ENCODE data around the gene GUCY1B1. TPM values are rescaled to one million over a fixed set of nuclear protein-coding genes. Genes with fewer than 3 reads are reported as not detected.

The GUCY1B1 gene
- total RNA-seq, 1 donor from 2014 or later = 1.5 TPM

DNA sequence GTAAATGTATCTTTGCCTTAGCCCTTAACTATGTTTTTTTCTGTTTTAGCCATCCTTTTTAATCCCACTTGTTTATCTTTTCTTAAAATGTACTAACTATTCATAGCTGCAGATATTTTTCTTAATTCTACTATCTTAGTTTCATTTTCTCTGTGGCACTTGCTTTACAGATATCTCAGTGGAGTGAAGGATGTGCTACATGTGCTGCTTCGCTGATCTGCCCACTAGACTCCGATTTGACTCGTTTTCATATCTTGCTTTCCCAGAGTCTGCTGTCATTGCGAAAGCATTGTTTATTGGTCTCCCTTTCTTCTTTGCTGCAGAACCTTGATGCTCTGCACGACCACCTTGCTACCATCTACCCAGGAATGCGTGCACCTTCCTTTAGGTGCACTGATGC is 30.6 kb downstream of the GUCY1B1 start:
- FAIRE-seq (no peak), DNase-seq (ENCODE audit: low read depth) (no peak)
- no peaks in the 10 kb centered on the region for H3K79me2 ChIP-seq (ENCODE audit: insufficient read depth, low read length)
- H3K9me3 Mint-ChIP-seq (ENCODE audit: unreplicated experiment) = no peaks in the 10 kb centered on the region
- H2AFZ ChIP-seq (ENCODE audit: low read depth, low read length) = no peak overlapping the region
- H4K20me1 ChIP-seq (ENCODE audit: insufficient read depth, low read length) = no peaks in the 10 kb centered on the region
- H3K9me3 ChIP-seq (ENCODE audit: insufficient read depth, low read depth, low read length) = no peaks in the 10 kb centered on the region
- H3K4me3 Mint-ChIP-seq (ENCODE audit: unreplicated experiment) = no peak overlapping the region
- no peak overlapping the region for H3K27ac Mint-ChIP-seq (ENCODE audit: unreplicated experiment)
- no peaks in the 10 kb centered on the region for H3K27me3 Mint-ChIP-seq (ENCODE audit: low read depth, unreplicated experiment)
- no peak overlapping the region for H3K4me2 ChIP-seq (ENCODE audit: low read length)
- TF ChIP-seq, protein P1, sequence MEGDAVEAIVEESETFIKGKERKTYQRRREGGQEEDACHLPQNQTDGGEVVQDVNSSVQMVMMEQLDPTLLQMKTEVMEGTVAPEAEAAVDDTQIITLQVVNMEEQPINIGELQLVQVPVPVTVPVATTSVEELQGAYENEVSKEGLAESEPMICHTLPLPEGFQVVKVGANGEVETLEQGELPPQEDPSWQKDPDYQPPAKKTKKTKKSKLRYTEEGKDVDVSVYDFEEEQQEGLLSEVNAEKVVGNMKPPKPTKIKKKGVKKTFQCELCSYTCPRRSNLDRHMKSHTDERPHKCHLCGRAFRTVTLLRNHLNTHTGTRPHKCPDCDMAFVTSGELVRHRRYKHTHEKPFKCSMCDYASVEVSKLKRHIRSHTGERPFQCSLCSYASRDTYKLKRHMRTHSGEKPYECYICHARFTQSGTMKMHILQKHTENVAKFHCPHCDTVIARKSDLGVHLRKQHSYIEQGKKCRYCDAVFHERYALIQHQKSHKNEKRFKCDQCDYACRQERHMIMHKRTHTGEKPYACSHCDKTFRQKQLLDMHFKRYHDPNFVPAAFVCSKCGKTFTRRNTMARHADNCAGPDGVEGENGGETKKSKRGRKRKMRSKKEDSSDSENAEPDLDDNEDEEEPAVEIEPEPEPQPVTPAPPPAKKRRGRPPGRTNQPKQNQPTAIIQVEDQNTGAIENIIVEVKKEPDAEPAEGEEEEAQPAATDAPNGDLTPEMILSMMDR (IDR thresholded peaks at IDR 0.05; ENCODE audit: insufficient read depth, low read depth, low read length) = no peak
- no peak for TF ChIP-seq EZH2 (IDR thresholded peaks at IDR 0.05; ENCODE audit: insufficient read depth, low read length)
- no peak overlapping the region for H3K27ac ChIP-seq (ENCODE audit: low read depth, low read length)
- H3K36me3 ChIP-seq (ENCODE audit: insufficient read depth, low read length) = no peaks in the 10 kb centered on the region
- H3K36me3 Mint-ChIP-seq (ENCODE audit: low read depth, unreplicated experiment) = no peaks in the 10 kb centered on the region
- H3K4me3 ChIP-seq (ENCODE audit: insufficient read depth, low read depth, low read length) = no peak overlapping the region
- no peaks in the 10 kb centered on the region for H3K4me1 Mint-ChIP-seq (ENCODE audit: low read depth, unreplicated experiment)
- H3K9ac ChIP-seq (ENCODE audit: low read length) = no peak overlapping the region
- no peaks in the 10 kb centered on the region for H3K27me3 ChIP-seq (ENCODE audit: insufficient read depth, low read length)
- H3K4me1 ChIP-seq (ENCODE audit: insufficient read depth, low read length) = no peaks in the 10 kb centered on the region

DNA sequence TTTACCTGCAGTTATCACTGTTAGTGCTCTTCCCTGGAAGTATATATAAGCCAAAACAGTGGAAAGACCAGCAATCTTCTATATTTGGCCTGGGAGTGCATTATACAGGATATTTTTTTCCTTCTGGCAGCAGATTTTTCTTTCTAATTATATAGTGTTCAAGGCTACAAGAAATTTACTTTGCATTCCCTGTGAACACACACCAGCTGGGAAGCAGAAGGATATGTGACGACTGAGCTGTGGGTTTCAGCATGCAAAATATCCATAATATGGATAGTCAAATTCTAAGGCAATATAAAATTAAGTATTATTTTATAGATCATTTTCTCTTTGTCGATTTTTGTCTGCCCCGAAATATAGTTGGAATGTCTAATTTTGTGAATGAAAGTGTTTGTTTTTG is 31.2 kb downstream of the GUCY1B1 start:
- no peaks in the 10 kb centered on the region for H3K27me3 ChIP-seq (ENCODE audit: insufficient read depth, low read length)

DNA sequence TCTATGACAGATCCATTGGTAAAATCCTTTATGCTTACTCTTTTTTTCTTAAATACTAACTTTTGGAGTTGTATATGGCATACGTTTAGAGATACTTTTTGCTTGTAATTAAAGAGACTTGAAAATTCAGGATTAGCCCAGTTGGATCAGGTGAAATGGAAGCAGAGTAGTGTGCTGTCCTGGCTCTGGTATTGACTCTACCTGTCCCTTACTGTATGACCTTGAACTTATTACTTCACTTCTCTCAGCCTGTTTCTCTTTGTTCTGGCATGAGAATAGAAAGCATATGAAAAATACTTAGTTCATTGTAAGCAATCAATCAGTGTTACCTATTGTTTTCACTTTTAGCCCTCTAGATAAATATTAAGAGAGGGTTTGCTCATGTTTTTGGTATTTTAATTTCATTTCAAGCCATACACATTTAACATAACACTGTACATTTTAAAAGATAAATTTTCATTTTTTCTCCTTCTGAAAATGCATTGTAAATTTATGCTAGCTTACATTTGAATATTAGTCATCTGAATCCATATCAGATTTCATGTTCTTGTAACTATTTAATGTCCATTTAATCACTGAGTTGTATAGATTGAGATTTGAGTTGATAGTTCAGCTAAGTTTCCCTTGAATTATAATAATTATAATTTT is 35.9 kb downstream of the GUCY1B1 start:
- H4K20me1 ChIP-seq (ENCODE audit: insufficient read depth, low read length) = no peaks in the 10 kb centered on the region
- H3K4me1 Mint-ChIP-seq (ENCODE audit: low read depth, unreplicated experiment) = peaks cover 3% of the 10 kb centered on the region

More for the DNA sequence above, 31.2 kb downstream of the GUCY1B1 start:
- Mint-ChIP-seq H3K27ac (ENCODE audit: unreplicated experiment) (no peak overlapping the region), H3K4me3 (ENCODE audit: unreplicated experiment) (no peak overlapping the region), H3K36me3 (ENCODE audit: low read depth, unreplicated experiment) (no peaks in the 10 kb centered on the region), H3K9me3 (ENCODE audit: unreplicated experiment) (no peaks in the 10 kb centered on the region), H3K4me1 (ENCODE audit: low read depth, unreplicated experiment) (no peaks in the 10 kb centered on the region), H3K27me3 (ENCODE audit: low read depth, unreplicated experiment) (no peaks in the 10 kb centered on the region)
- Histone ChIP-seq H3K9ac (ENCODE audit: low read length) (no peak overlapping the region), H3K79me2 (ENCODE audit: insufficient read depth, low read length) (no peaks in the 10 kb centered on the region), H3K27ac (ENCODE audit: low read depth, low read length) (no peak overlapping the region), H2AFZ (ENCODE audit: low read depth, low read length) (no peak overlapping the region), H3K36me3 (ENCODE audit: insufficient read depth, low read length) (no peaks in the 10 kb centered on the region), H3K9me3 (ENCODE audit: insufficient read depth, low read depth, low read length) (no peaks in the 10 kb centered on the region), H4K20me1 (ENCODE audit: insufficient read depth, low read length) (no peaks in the 10 kb centered on the region), H3K4me1 (ENCODE audit: insufficient read depth, low read length) (no peaks in the 10 kb centered on the region), H3K4me2 (ENCODE audit: low read length) (no peak overlapping the region), H3K4me3 (ENCODE audit: insufficient read depth, low read depth, low read length) (no peak overlapping the region)
- TF ChIP-seq, protein P1 (IDR thresholded peaks at IDR 0.05; ENCODE audit: insufficient read depth, low read depth, low read length) = no peak
- no peak for TF ChIP-seq EZH2 (IDR thresholded peaks at IDR 0.05; ENCODE audit: insufficient read depth, low read length)
- FAIRE-seq (no peak), DNase-seq (ENCODE audit: low read depth) (no peak)

More for the DNA sequence above, 35.9 kb downstream of the GUCY1B1 start:
- Histone ChIP-seq H2AFZ (ENCODE audit: low read depth, low read length) (no peak overlapping the region), H3K4me1 (ENCODE audit: insufficient read depth, low read length) (no peaks in the 10 kb centered on the region), H3K27ac (ENCODE audit: low read depth, low read length) (no peak overlapping the region), H3K9ac (ENCODE audit: low read length) (no peak overlapping the region), H3K79me2 (ENCODE audit: insufficient read depth, low read length) (no peaks in the 10 kb centered on the region), H3K4me3 (ENCODE audit: insufficient read depth, low read depth, low read length) (no peak overlapping the region), H3K36me3 (ENCODE audit: insufficient read depth, low read length) (no peaks in the 10 kb centered on the region), H3K27me3 (ENCODE audit: insufficient read depth, low read length) (no peaks in the 10 kb centered on the region), H3K4me2 (ENCODE audit: low read length) (no peak overlapping the region), H3K9me3 (ENCODE audit: insufficient read depth, low read depth, low read length) (no peaks in the 10 kb centered on the region)
- Mint-ChIP-seq H3K27ac (ENCODE audit: unreplicated experiment) (no peak overlapping the region), H3K9me3 (ENCODE audit: unreplicated experiment) (no peaks in the 10 kb centered on the region), H3K27me3 (ENCODE audit: low read depth, unreplicated experiment) (no peaks in the 10 kb centered on the region), H3K36me3 (ENCODE audit: low read depth, unreplicated experiment) (no peaks in the 10 kb centered on the region), H3K4me3 (ENCODE audit: unreplicated experiment) (no peak overlapping the region)
- FAIRE-seq (no peak), DNase-seq (ENCODE audit: low read depth) (no peak)
- TF ChIP-seq, protein P1 (IDR thresholded peaks at IDR 0.05; ENCODE audit: insufficient read depth, low read depth, low read length) = no peak
- TF ChIP-seq EZH2 (IDR thresholded peaks at IDR 0.05; ENCODE audit: insufficient read depth, low read length) = no peak

Data from astrocyte (in vitro differentiated cells and primary cell).